Mammary epithelial cell (primary cell): ENCODE data around the gene RELT.

Experiments used
- CTCF ChIP-seq, 2 donors: IDR thresholded peaks in 1 of 2; conservative IDR thresholded peaks in 1 of 2; 2 replicates each; pipeline ENCODE4 v1.5.1; 2011 to 2012; ENCODE audit warnings: inconsistent platforms in 2 of 2, low read length in 2 of 2, mild to moderate bottlenecking in 2 of 2, control low read depth in 1 of 2, low read depth in 1 of 2; ENCODE audit not compliant: insufficient read depth in 1 of 2; ENCODE audit errors: extremely low read depth in 1 of 2
- EZH2 ChIP-seq: IDR thresholded peaks from 2 replicates; pipeline ENCODE4 v1.6.1; 2012; ENCODE audit warnings: low read length, inconsistent platforms, borderline replicate concordance

DNA sequence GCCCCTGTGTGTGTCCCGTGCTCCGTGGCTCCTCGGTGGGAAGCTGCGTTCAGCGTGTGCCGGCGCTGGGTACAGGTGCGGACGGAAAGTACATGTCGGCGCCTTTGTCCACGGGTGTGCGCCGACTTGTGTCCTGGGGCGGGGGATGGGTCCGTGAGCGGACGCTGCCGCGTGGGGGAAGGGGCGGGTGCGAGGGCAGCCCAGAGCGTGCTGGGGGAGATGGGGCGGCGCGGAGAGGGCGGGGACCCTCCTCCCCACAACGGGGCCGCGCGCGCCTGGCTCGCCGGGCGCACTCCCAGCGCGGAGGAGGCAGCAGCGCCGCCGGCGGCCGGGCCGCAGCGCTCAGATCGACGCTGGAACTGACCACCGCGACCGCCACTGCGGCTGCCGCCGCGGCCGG lies 33.6 kb upstream of the RELT start:
- TF ChIP-seq CTCF (conservative IDR thresholded peaks at IDR 0.05 in 1 of 2, IDR thresholded peaks at IDR 0.05 in 1 of 2; ENCODE audit: extremely low read depth in 1 of 2, insufficient read depth in 1 of 2, low read depth in 1 of 2, low read length in 2 of 2) (no peak), EZH2 (no peak)
